Neuron (in vitro differentiated cells): ENCODE results near the gene EDN3.

Experiments used
- H2AFZ ChIP-seq: one replicate; pipeline ENCODE4 v1.6.1; 2013; ENCODE audit warnings: low read depth, mild to moderate bottlenecking, inconsistent platforms, low read length, moderate library complexity
- H3K27me3 ChIP-seq: one replicate; pipeline ENCODE4 v1.6.1; 2013; ENCODE audit warnings: low read length; ENCODE audit not compliant: insufficient read depth
- H3K36me3 ChIP-seq: one replicate; pipeline ENCODE4 v1.6.1; 2013; ENCODE audit warnings: low read length; ENCODE audit not compliant: insufficient read depth
- H3K4me1 ChIP-seq: one replicate; pipeline ENCODE4 v1.6.1; 2013; ENCODE audit warnings: low read length; ENCODE audit not compliant: insufficient read depth
- H3K4me3 ChIP-seq: 2 replicates; pipeline ENCODE4 v1.5.1; 2013; ENCODE audit warnings: mild to moderate bottlenecking, low read length, moderate library complexity
- H3K9me3 ChIP-seq: one replicate; pipeline ENCODE4 v1.6.1; 2013; ENCODE audit warnings: low read length

Gene EDN3

GRCh38 chr20:59289994-59290393 lies 10.4 kb upstream of the EDN3 start:
- no peaks in the 10 kb centered on the region for H3K4me1 ChIP-seq
- no peaks in the 10 kb centered on the region for H3K36me3 ChIP-seq
- no peaks in the 10 kb centered on the region for H3K27me3 ChIP-seq
- no peaks in the 10 kb centered on the region for H3K9me3 ChIP-seq
- no peak overlapping the region for H2AFZ ChIP-seq
- H3K4me3 ChIP-seq, result no peak overlapping the region

- Histone ChIP-seq H3K36me3 (no peaks in the 10 kb centered on the region), H3K9me3 (no peaks in the 10 kb centered on the region), H3K27me3 (no peaks in the 10 kb centered on the region), H2AFZ (no peak overlapping the region), H3K4me1 (no peaks in the 10 kb centered on the region), H3K4me3 (no peak overlapping the region)
These were observed 8.5 kb upstream of the EDN3 start for GRCh38 chr20:59291740-59292383.

GRCh38 chr20:59295531-59295930 lies 4.9 kb upstream of the EDN3 start:
- H3K4me1 ChIP-seq, result no peaks in the 10 kb centered on the region
- H3K36me3 ChIP-seq, result no peaks in the 10 kb centered on the region
- no peaks in the 10 kb centered on the region for H3K9me3 ChIP-seq
- H2AFZ ChIP-seq, result no peak overlapping the region
- peaks cover 17% of the 10 kb centered on the region for H3K27me3 ChIP-seq
- H3K4me3 ChIP-seq, result no peak overlapping the region

- no peaks in the 10 kb centered on the region for H3K4me1 ChIP-seq
- no peaks in the 10 kb centered on the region for H3K36me3 ChIP-seq
- no peak overlapping the region for H3K4me3 ChIP-seq
- H2AFZ ChIP-seq, result no peak overlapping the region
- peaks cover 28% of the 10 kb centered on the region for H3K27me3 ChIP-seq
- no peaks in the 10 kb centered on the region for H3K9me3 ChIP-seq
These were observed 2.7 kb upstream of the EDN3 start for GRCh38 chr20:59297686-59298085.

- no peak overlapping the region for H3K4me3 ChIP-seq
These were observed 472 bp upstream of the EDN3 start for GRCh38 chr20:59299945-59300332.

GRCh38 chr20:59301343-59302007 lies 1.1 kb downstream of the EDN3 start:
- H3K9me3 ChIP-seq, result no peaks in the 10 kb centered on the region

More at GRCh38 chr20:59299945-59300332, 472 bp upstream of the EDN3 start:
- Histone ChIP-seq H3K4me1 (no peaks in the 10 kb centered on the region), H3K9me3 (no peaks in the 10 kb centered on the region), H3K36me3 (no peaks in the 10 kb centered on the region), H3K27me3 (peaks cover 35% of the 10 kb centered on the region), H2AFZ (no peak overlapping the region)

GRCh38 chr20:59305908-59306655 lies 5.7 kb downstream of the EDN3 start:
- H3K9me3 ChIP-seq, result no peaks in the 10 kb centered on the region

More at GRCh38 chr20:59301343-59302007, 1.1 kb downstream of the EDN3 start:
- no peaks in the 10 kb centered on the region for H3K36me3 ChIP-seq
- H3K27me3 ChIP-seq, result peaks cover 35% of the 10 kb centered on the region
- H3K4me3 ChIP-seq, result no peak overlapping the region
- H2AFZ ChIP-seq, result no peak overlapping the region
- H3K4me1 ChIP-seq, result no peaks in the 10 kb centered on the region

GRCh38 chr20:59307270-59307669 lies 6.9 kb downstream of the EDN3 start:
- H3K27me3 ChIP-seq, result peaks cover 7% of the 10 kb centered on the region
- no peaks in the 10 kb centered on the region for H3K9me3 ChIP-seq
- no peaks in the 10 kb centered on the region for H3K36me3 ChIP-seq
- no peak overlapping the region for H3K4me3 ChIP-seq
- H2AFZ ChIP-seq, result no peak overlapping the region
- H3K4me1 ChIP-seq, result no peaks in the 10 kb centered on the region

More at GRCh38 chr20:59305908-59306655, 5.7 kb downstream of the EDN3 start:
- H3K4me1 ChIP-seq, result no peaks in the 10 kb centered on the region
- no peaks in the 10 kb centered on the region for H3K36me3 ChIP-seq
- no peak overlapping the region for H3K4me3 ChIP-seq
- H3K27me3 ChIP-seq, result peaks cover 14% of the 10 kb centered on the region
- no peak overlapping the region for H2AFZ ChIP-seq

- H3K4me3 ChIP-seq, result no peak overlapping the region
- no peaks in the 10 kb centered on the region for H3K4me1 ChIP-seq
- H3K36me3 ChIP-seq, result no peaks in the 10 kb centered on the region
- H2AFZ ChIP-seq, result no peak overlapping the region
- H3K9me3 ChIP-seq, result no peaks in the 10 kb centered on the region
- H3K27me3 ChIP-seq, result peaks cover under 1% of the 10 kb centered on the region
These were observed 8.2 kb downstream of the EDN3 start for GRCh38 chr20:59308493-59309201.

- no peaks in the 10 kb centered on the region for H3K4me1 ChIP-seq
- H3K27me3 ChIP-seq, result no peaks in the 10 kb centered on the region
These were observed 8.8 kb downstream of the EDN3 start for GRCh38 chr20:59309218-59309617.

GRCh38 chr20:59314997-59315396 lies 14.6 kb downstream of the EDN3 start:
- Histone ChIP-seq H3K36me3 (no peaks in the 10 kb centered on the region), H3K4me3 (no peak overlapping the region)

More at GRCh38 chr20:59309218-59309617, 8.8 kb downstream of the EDN3 start:
- Histone ChIP-seq H3K9me3 (no peaks in the 10 kb centered on the region), H3K4me3 (no peak overlapping the region), H3K36me3 (no peaks in the 10 kb centered on the region), H2AFZ (no peak overlapping the region)

GRCh38 chr20:59316911-59317731 lies 16.7 kb downstream of the EDN3 start:
- H3K36me3 ChIP-seq, result no peaks in the 10 kb centered on the region
- H3K4me1 ChIP-seq, result no peaks in the 10 kb centered on the region
- H3K4me3 ChIP-seq, result no peak overlapping the region
- H2AFZ ChIP-seq, result no peak overlapping the region
- no peaks in the 10 kb centered on the region for H3K27me3 ChIP-seq
- H3K9me3 ChIP-seq, result no peaks in the 10 kb centered on the region

More at GRCh38 chr20:59314997-59315396, 14.6 kb downstream of the EDN3 start:
- Histone ChIP-seq H3K9me3 (no peaks in the 10 kb centered on the region), H3K4me1 (no peaks in the 10 kb centered on the region), H2AFZ (no peak overlapping the region), H3K27me3 (no peaks in the 10 kb centered on the region)
